Stomach (tissue), 9 donors: ENCODE measurements around the gene PANK4. TPM values are rescaled to one million over a fixed set of nuclear protein-coding genes. Genes with fewer than 3 reads are reported as not detected.

ENCODE experiments used
- DNase-seq, 2 donors: peaks; one replicate each; pipeline versions ENCODE4 v3.0.0 to v3.0.0-alpha.2; 2013 to 2019
- H3K27ac ChIP-seq, 5 donors: fragments of 200-600 bp in 4 of 5; sonication (generic) in 4 of 5; one replicate each; pipeline ENCODE4 v1.5.1; 2013 to 2019; ENCODE audit warnings: mild to moderate bottlenecking in 1 of 5, moderate library complexity in 1 of 5
- H3K27me3 ChIP-seq, 3 donors: fragments of 200-600 bp; sonication (generic); one replicate each; pipeline ENCODE4 v1.5.1; 2017 to 2019; ENCODE audit warnings: mixed run types in 1 of 3
- H3K36me3 ChIP-seq, 4 donors: fragments of 200-600 bp; sonication (generic); 1 replicate in 3 of 4; 2 replicates in 1 of 4; pipeline ENCODE4 v1.5.1; 2016 to 2019
- H3K4me1 ChIP-seq, 4 donors: fragments of 200-600 bp; sonication (generic); one replicate each; pipeline ENCODE4 v1.5.1; 2016 to 2019
- H3K4me3 ChIP-seq, 4 donors: fragments of 200-600 bp; sonication (generic) in 3 of 4; one replicate each; pipeline ENCODE4 v1.5.1; 2016 to 2019; ENCODE audit warnings: mild to moderate bottlenecking in 1 of 4
- H3K9me3 ChIP-seq, 4 donors: fragments of 200-600 bp; sonication (generic); one replicate each; pipeline ENCODE4 v1.5.1; 2016 to 2019
- EP300 ChIP-seq: sonication (generic); formaldehyde crosslinking; IDR thresholded peaks from one replicate; pipeline ENCODE4 v1.6.1; 2017; ENCODE audit warnings: antibody characterized with exemption
- POLR2A ChIP-seq, 4 donors: fragments of 450-650 bp; IDR thresholded peaks; one replicate each; pipeline ENCODE4 v1.6.1; 2016; ENCODE audit warnings: antibody characterized with exemption in 4 of 4, control low read depth in 2 of 4, mild to moderate bottlenecking in 1 of 4, moderate library complexity in 1 of 4
- POLR2AphosphoS5 ChIP-seq, 3 donors: sonication (generic); formaldehyde crosslinking; IDR thresholded peaks; one replicate each; pipeline ENCODE4 v1.6.1; 2016; ENCODE audit warnings: antibody characterized with exemption in 3 of 3
- WGBS, 5 donors: extraction: QIAGEN DNeasy Blood & Tissue Kit in 3 of 5; methylation state at CpG; one replicate each; pipeline versions ENCODE4 v1.1.5 to v1.1.7; 2013 to 2018; 5-methylcytosine and 5-hydroxymethylcytosine counted together
- intact Hi-C: fragments of 100-400 bp; cut with DNase I; formaldehyde crosslinking; loops from one replicate; pipeline ENCODE4 v1.15.1; 2023; ENCODE audit warnings: low total_unique reads
- polyA plus RNA-seq, 3 donors: library from polyadenylated mRNA; stranded (reverse); fragments of 200-250 nt; gene quantifications; one replicate each; pipeline ENCODE4 v1.2.3, GENCODE V29; 2013
- total RNA-seq, 5 donors: library from RNA; depleted of rRNA; stranded (reverse); fragments of >200 nt; gene quantifications; one replicate each; pipeline versions ENCODE4 v1.1.0 to v1.2.3, GENCODE V29; 2014 to 2016
- TF ChIP-seq, protein P1 (sequence below), 7 experiments: fragments of 450-650 bp in 4 of 7; fragments of 200-600 bp in 3 of 7; sonication (generic) in 3 of 7; IDR thresholded peaks; one replicate each; pipeline ENCODE4 v1.5.1; 2016 to 2019; ENCODE audit warnings: antibody characterized with exemption in 7 of 7, control low read depth in 2 of 7, mild to moderate bottlenecking in 1 of 7
- donor health status: healthy with polysubstance abuse.
- donor health status: Bipolar disorder and iron deficiency.
- donor health status: healthy.

Gene PANK4
- total and polyA plus RNA-seq, 8 donors = 6.4 to 86.0 (median 19.5) TPM

DNA sequence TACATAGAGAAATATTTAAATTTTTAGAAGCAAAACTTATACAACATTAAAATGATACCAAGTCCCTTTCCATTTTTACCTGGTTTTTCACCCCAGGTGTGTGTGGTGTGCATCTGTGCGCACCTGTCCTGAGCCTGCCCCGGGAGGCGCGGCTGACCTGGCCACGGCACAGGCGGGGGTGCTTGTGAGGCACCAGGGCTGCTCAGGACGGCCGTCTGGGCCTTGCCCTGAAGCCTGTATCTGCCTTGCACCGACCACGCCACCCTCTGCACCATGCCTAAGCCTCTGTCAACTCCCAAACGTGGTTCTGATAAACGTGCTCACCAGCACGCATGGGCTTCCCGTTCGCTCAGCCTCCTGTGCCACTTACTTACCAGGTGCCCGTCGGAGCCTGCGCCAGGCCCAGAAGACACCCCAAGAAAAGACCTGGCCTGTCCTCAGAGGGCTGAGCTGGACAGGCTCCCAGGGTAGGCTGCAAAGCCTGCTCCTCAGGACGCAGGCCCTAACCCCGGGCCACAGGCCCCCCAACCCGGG lies 20.9 kb downstream of the PANK4 start:
- H3K4me3 ChIP-seq = no peak overlapping the region
- no peak for DNase-seq
- intact Hi-C loops = no loop called here
- H3K9me3 ChIP-seq = no peaks in the 10 kb centered on the region
- peaks cover 25 to 35% (median 33%) of the 10 kb centered on the region in 4 donors for H3K36me3 ChIP-seq
- 36 to 59% (median 44%) methylated on average over 18 to 21 of the region's 21 CpGs for WGBS, 5 donors
- TF ChIP-seq EP300 (no peak), POLR2A (IDR thresholded peaks at IDR 0.05) (no peak), POLR2AphosphoS5 (IDR thresholded peaks at IDR 0.05) (no peak)
- TF ChIP-seq, protein P1, sequence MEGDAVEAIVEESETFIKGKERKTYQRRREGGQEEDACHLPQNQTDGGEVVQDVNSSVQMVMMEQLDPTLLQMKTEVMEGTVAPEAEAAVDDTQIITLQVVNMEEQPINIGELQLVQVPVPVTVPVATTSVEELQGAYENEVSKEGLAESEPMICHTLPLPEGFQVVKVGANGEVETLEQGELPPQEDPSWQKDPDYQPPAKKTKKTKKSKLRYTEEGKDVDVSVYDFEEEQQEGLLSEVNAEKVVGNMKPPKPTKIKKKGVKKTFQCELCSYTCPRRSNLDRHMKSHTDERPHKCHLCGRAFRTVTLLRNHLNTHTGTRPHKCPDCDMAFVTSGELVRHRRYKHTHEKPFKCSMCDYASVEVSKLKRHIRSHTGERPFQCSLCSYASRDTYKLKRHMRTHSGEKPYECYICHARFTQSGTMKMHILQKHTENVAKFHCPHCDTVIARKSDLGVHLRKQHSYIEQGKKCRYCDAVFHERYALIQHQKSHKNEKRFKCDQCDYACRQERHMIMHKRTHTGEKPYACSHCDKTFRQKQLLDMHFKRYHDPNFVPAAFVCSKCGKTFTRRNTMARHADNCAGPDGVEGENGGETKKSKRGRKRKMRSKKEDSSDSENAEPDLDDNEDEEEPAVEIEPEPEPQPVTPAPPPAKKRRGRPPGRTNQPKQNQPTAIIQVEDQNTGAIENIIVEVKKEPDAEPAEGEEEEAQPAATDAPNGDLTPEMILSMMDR (IDR thresholded peaks at IDR 0.05) = no peak
- peaks cover 0 to 32% (median 4%) of the 10 kb centered on the region in 4 donors for H3K4me1 ChIP-seq
- no peak overlapping the region for H3K27ac ChIP-seq
- H3K27me3 ChIP-seq = peaks cover 4 to 58% (median 56%) of the 10 kb centered on the region in 3 donors

DNA sequence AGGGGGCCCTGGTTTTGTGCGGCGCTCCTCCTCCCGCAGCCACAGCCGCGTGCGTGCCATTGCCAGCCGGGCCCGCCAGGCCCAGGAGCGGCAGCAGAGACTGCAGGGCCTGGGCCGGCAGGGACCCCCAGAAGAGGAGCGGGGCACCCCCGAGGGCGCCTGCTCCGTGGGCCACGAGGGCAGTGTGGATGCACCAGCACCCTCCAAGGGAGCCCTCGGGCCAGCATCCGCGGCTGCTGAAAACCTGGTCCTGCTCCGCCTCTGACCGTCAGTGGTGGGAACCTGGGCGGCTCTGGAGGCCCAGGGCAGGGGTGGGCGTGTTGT lies 21.5 kb downstream of the PANK4 start:
- Histone ChIP-seq H3K4me3 (no peak overlapping the region), H3K27me3 (peaks cover 4 to 64% (median 56%) of the 10 kb centered on the region in 3 donors), H3K36me3 (peaks cover 19 to 29% (median 27%) of the 10 kb centered on the region in 4 donors), H3K27ac (no peak overlapping the region), H3K9me3 (no peaks in the 10 kb centered on the region), H3K4me1 (peaks cover 0 to 32% (median 7%) of the 10 kb centered on the region in 4 donors)
- intact Hi-C loops = no loop called here
- DNase-seq = no peak
- WGBS, 5 donors = 25 to 45% (median 40%) methylated on average over 3 to 22 of the region's 22 CpGs; no CpG with 5 or more reads in 1 of the 5 donors
- TF ChIP-seq POLR2AphosphoS5 (IDR thresholded peaks at IDR 0.05) (no peak), EP300 (no peak), POLR2A (IDR thresholded peaks at IDR 0.05) (no peak)
- TF ChIP-seq, protein P1 (IDR thresholded peaks at IDR 0.05) = no peak

DNA sequence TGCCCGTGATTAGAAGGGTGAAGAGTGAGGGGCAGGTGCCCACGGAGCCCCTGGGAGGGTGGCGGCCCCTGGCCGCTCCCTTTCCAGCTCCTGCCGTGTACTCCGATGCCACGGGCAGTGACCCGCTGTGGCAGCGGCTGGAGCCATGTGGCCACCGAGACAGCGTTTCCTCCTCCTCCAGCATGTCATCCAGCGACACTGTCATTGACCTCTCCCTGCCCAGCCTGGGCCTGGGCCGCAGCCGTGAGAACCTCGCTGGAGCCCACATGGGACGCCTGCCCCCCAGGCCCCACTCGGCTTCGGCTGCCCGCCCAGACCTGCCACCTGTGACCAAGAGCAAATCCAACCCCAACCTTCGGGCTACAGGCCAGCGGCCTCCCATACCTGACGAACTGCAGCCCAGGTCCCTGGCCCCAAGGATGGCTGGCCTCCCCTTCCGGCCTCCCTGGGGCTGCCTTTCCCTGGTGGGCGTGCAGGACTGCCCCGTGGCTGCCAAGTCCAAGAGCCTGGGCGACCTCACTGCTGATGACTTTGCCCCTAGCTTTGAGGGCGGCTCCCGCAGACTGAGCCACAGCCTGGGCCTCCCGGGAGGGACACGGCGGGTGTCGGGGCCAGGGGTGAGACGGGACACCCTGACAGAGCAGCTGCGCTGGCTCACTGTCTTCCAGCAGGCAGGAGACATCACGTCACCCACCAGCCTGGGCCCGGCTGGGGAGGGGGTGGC lies 22.0 kb downstream of the PANK4 start:
- 55 to 68% (median 56%) methylated on average over 14 to 36 of the region's 36 CpGs for WGBS, 5 donors
- no peaks in the 10 kb centered on the region for H3K9me3 ChIP-seq
- H3K4me1 ChIP-seq = peaks cover 0 to 32% (median 9%) of the 10 kb centered on the region in 4 donors
- DNase-seq = peak in 1 of 2 donors; percentile 61
- intact Hi-C loops = no loop called here
- TF ChIP-seq POLR2A (IDR thresholded peaks at IDR 0.05) (no peak), POLR2AphosphoS5 (IDR thresholded peaks at IDR 0.05) (no peak), EP300 (no peak)
- TF ChIP-seq, protein P1 (IDR thresholded peaks at IDR 0.05) = no peak
- no peak overlapping the region for H3K27ac ChIP-seq
- H3K27me3 ChIP-seq = peaks cover 4 to 70% (median 56%) of the 10 kb centered on the region in 3 donors
- H3K4me3 ChIP-seq = no peak overlapping the region
- H3K36me3 ChIP-seq = peaks cover 15 to 24% (median 21%) of the 10 kb centered on the region in 4 donors

DNA sequence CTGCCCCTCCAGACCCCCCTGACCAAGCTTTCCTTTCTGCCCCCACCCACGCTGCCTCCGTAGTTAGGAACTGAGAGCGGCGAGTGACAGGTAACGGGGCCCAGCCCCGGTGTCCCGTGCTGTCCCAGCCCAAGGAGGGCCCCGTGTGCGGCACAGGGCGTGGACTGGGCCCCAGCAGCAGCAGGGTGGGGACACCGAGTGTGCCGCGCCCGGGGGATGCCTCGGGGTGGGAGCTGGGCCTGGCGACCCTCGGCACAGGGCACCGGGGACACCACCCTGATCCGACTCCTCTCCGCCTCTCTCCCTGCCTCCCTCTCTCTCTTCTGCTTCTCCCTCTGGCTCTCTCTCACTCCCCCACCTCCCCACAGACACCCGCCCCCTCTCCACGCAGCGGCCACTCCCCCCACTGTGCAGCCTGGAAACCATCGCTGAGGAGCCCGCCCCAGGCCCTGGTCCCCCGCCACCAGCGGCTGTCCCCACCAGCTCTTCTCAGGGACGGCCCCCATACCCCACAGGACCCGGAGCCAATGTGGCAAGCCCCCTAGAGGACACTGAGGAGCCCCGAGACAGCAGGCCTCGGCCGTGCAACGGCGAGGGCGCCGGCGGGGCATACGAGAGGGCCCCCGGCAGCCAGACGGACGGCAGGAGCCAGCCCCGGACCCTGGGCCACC lies 22.7 kb downstream of the PANK4 start:
- Histone ChIP-seq H3K4me1 (peaks cover 0 to 32% (median 9%) of the 10 kb centered on the region in 4 donors), H3K4me3 (no peak overlapping the region), H3K27me3 (peaks cover 4 to 77% (median 56%) of the 10 kb centered on the region in 3 donors), H3K27ac (no peak overlapping the region), H3K36me3 (peaks cover 9 to 17% (median 14%) of the 10 kb centered on the region in 4 donors), H3K9me3 (no peaks in the 10 kb centered on the region)
- no peak for DNase-seq
- TF ChIP-seq POLR2A (IDR thresholded peaks at IDR 0.05) (no peak), POLR2AphosphoS5 (IDR thresholded peaks at IDR 0.05) (no peak), EP300 (no peak)
- TF ChIP-seq, protein P1 (IDR thresholded peaks at IDR 0.05) = no peak
- intact Hi-C loops = no loop called here
- WGBS, 5 donors = 27 to 40% (median 36%) methylated on average over 20 to 42 of the region's 42 CpGs
